ENCODE measurements around the gene PLXNA4.

- TF ChIP-seq CTCF (IDR thresholded peaks at IDR 0.05) (no peak), POLR2AphosphoS5 (IDR thresholded peaks at IDR 0.05) (no peak), EP300 (IDR thresholded peaks at IDR 0.05) (no peak), POLR2A (IDR thresholded peaks at IDR 0.05) (no peak)
Measured at GRCh38 chr7:132443761-132444520, 132.3 kb downstream of the PLXNA4 start.

Measured in stomach (tissue), 4 donors.